Activated naive CD8-positive, alpha-beta T cell treated with anti-CD3 and anti-CD28 coated beads for 36 hours (primary cell): ENCODE results near the gene EBF4. TPM values are rescaled to one million over a fixed set of nuclear protein-coding genes. Genes with fewer than 3 reads are reported as not detected.

Experiments used
- DNase-seq: peaks from one replicate; pipeline ENCODE4 v3.0.0; 2021
- H3K27ac Mint-ChIP-seq: one replicate; pipeline ENCODE4 v1.8.0; 2022; ENCODE audit warnings: mild to moderate bottlenecking, moderate library complexity, mixed read lengths
- H3K27me3 Mint-ChIP-seq: one replicate; pipeline ENCODE4 v1.8.0; 2022; ENCODE audit warnings: mild to moderate bottlenecking, mixed read lengths
- H3K36me3 Mint-ChIP-seq: one replicate; pipeline ENCODE4 v1.8.0; 2021; ENCODE audit warnings: mild to moderate bottlenecking, mixed read lengths
- H3K4me1 Mint-ChIP-seq: one replicate; pipeline ENCODE4 v1.8.0; 2021; ENCODE audit warnings: mixed read lengths
- H3K4me3 Mint-ChIP-seq: one replicate; pipeline ENCODE4 v1.8.0; 2022; ENCODE audit warnings: mild to moderate bottlenecking, moderate library complexity, mixed read lengths
- H3K9me3 Mint-ChIP-seq: one replicate; pipeline ENCODE4 v1.8.0; 2022; ENCODE audit warnings: mixed read lengths
- total RNA-seq, 2 experiments: library from RNA; stranded (reverse); gene quantifications; one replicate each; pipeline ENCODE4 v1.2.3, GENCODE V29; 2021

The EBF4 gene
- total RNA-seq: under 1 TPM; 0.66 to 0.98 TPM

GRCh38 chr20:2692036-2692885 lies at the start of gene EBF4:
EBF4 (plus strand) TSS chr20:2692780; CDS start chr20:2693646, 866 bp downstream.
- peaks cover 38% of the 10 kb centered on the region for H3K27me3 Mint-ChIP-seq

GRCh38 chr20:2643708-2644107 lies 48.9 kb upstream of the EBF4 start:
- peaks cover 4% of the 10 kb centered on the region for H3K36me3 Mint-ChIP-seq
- H3K27ac Mint-ChIP-seq: no peak overlapping the region
- H3K9me3 Mint-ChIP-seq: no peaks in the 10 kb centered on the region
- DNase-seq: no peak
- H3K27me3 Mint-ChIP-seq: no peaks in the 10 kb centered on the region
- H3K4me1 Mint-ChIP-seq: peaks cover 3% of the 10 kb centered on the region
- no peak overlapping the region for H3K4me3 Mint-ChIP-seq

More at GRCh38 chr20:2692036-2692885, at the start of gene EBF4:
- Mint-ChIP-seq H3K4me3 (peak within 1 kb of the TSS; percentile 81), H3K4me1 (peaks cover 17% of the 10 kb centered on the region), H3K36me3 (peaks cover 2% of the 10 kb centered on the region), H3K27ac (peak within 1 kb of the TSS; percentile 12), H3K9me3 (no peaks in the 10 kb centered on the region)
- peak; percentile 36 for DNase-seq

- Mint-ChIP-seq H3K9me3 (no peaks in the 10 kb centered on the region), H3K27ac (peak within 1 kb of the TSS; percentile 93), H3K36me3 (peaks cover 49% of the 10 kb centered on the region), H3K27me3 (peaks cover 6% of the 10 kb centered on the region), H3K4me3 (peak within 1 kb of the TSS; percentile 90), H3K4me1 (peaks cover 41% of the 10 kb centered on the region)
- peak; percentile 97 for DNase-seq
Observed at GRCh38 chr20:2651772-2652723, 40.5 kb upstream of the EBF4 start, which contains the start of gene NOP56. NOP56 (plus strand) TSS chr20:2652632; CDS start chr20:2652661, 29 bp downstream.

GRCh38 chr20:2652724-2653555 lies 39.6 kb upstream of the EBF4 start:
- peaks cover 41% of the 10 kb centered on the region for H3K4me1 Mint-ChIP-seq
- DNase-seq: no peak
- no peaks in the 10 kb centered on the region for H3K9me3 Mint-ChIP-seq
- peak overlapping the region; percentile 92 for H3K27ac Mint-ChIP-seq
- H3K36me3 Mint-ChIP-seq: peaks cover 55% of the 10 kb centered on the region
- peak overlapping the region; percentile 90 for H3K4me3 Mint-ChIP-seq
- H3K27me3 Mint-ChIP-seq: peaks cover 6% of the 10 kb centered on the region

GRCh38 chr20:2653556-2654383 lies 38.8 kb upstream of the EBF4 start:
- H3K27me3 Mint-ChIP-seq: peaks cover 6% of the 10 kb centered on the region
- peaks cover 60% of the 10 kb centered on the region for H3K36me3 Mint-ChIP-seq
- H3K4me1 Mint-ChIP-seq: peaks cover 41% of the 10 kb centered on the region
- no peaks in the 10 kb centered on the region for H3K9me3 Mint-ChIP-seq
- no peak for DNase-seq
- H3K4me3 Mint-ChIP-seq: peak overlapping the region; percentile 90
- peak overlapping the region; percentile 92 for H3K27ac Mint-ChIP-seq

- Mint-ChIP-seq H3K27me3 (peaks cover 6% of the 10 kb centered on the region), H3K36me3 (peaks cover 63% of the 10 kb centered on the region), H3K4me1 (peaks cover 41% of the 10 kb centered on the region), H3K27ac (peak overlapping the region; percentile 92), H3K4me3 (peak overlapping the region; percentile 90), H3K9me3 (no peaks in the 10 kb centered on the region)
- no peak for DNase-seq
Observed at GRCh38 chr20:2654384-2654822, 38.2 kb upstream of the EBF4 start.

- H3K9me3 Mint-ChIP-seq: no peaks in the 10 kb centered on the region
- peak overlapping the region; percentile 92 for H3K27ac Mint-ChIP-seq
- H3K36me3 Mint-ChIP-seq: peaks cover 63% of the 10 kb centered on the region
- peaks cover 6% of the 10 kb centered on the region for H3K27me3 Mint-ChIP-seq
- H3K4me1 Mint-ChIP-seq: peaks cover 38% of the 10 kb centered on the region
- no peak for DNase-seq
- H3K4me3 Mint-ChIP-seq: peak overlapping the region; percentile 90
Observed at GRCh38 chr20:2654831-2655230, 37.7 kb upstream of the EBF4 start.

GRCh38 chr20:2655331-2656116 lies 37.1 kb upstream of the EBF4 start:
- Mint-ChIP-seq H3K4me1 (peaks cover 35% of the 10 kb centered on the region), H3K27ac (peak overlapping the region; percentile 92), H3K4me3 (peak overlapping the region; percentile 90), H3K27me3 (peaks cover 6% of the 10 kb centered on the region), H3K36me3 (peaks cover 62% of the 10 kb centered on the region), H3K9me3 (no peaks in the 10 kb centered on the region)
- no peak for DNase-seq

GRCh38 chr20:2656471-2657117 lies 36.0 kb upstream of the EBF4 start:
- H3K27ac Mint-ChIP-seq: peak overlapping the region; percentile 92
- peaks cover 35% of the 10 kb centered on the region for H3K4me1 Mint-ChIP-seq
- H3K9me3 Mint-ChIP-seq: no peaks in the 10 kb centered on the region
- DNase-seq: no peak
- peaks cover 62% of the 10 kb centered on the region for H3K36me3 Mint-ChIP-seq
- H3K27me3 Mint-ChIP-seq: peaks cover 6% of the 10 kb centered on the region
- peak overlapping the region; percentile 90 for H3K4me3 Mint-ChIP-seq

GRCh38 chr20:2657241-2657640 lies 35.3 kb upstream of the EBF4 start:
- Mint-ChIP-seq H3K27me3 (peaks cover 6% of the 10 kb centered on the region), H3K36me3 (peaks cover 66% of the 10 kb centered on the region), H3K27ac (peak overlapping the region; percentile 92), H3K4me1 (peaks cover 41% of the 10 kb centered on the region), H3K9me3 (no peaks in the 10 kb centered on the region), H3K4me3 (peak overlapping the region; percentile 90)
- no peak for DNase-seq

GRCh38 chr20:2657674-2658073 lies 34.9 kb upstream of the EBF4 start:
- Mint-ChIP-seq H3K27ac (peak overlapping the region; percentile 92), H3K9me3 (no peaks in the 10 kb centered on the region), H3K4me3 (no peak overlapping the region), H3K36me3 (peaks cover 65% of the 10 kb centered on the region), H3K27me3 (peaks cover 6% of the 10 kb centered on the region), H3K4me1 (peaks cover 42% of the 10 kb centered on the region)
- DNase-seq: no peak

GRCh38 chr20:2658414-2659354 lies 33.9 kb upstream of the EBF4 start:
- DNase-seq: peak; percentile 33
- Mint-ChIP-seq H3K4me1 (peaks cover 48% of the 10 kb centered on the region), H3K9me3 (no peaks in the 10 kb centered on the region), H3K27me3 (peaks cover 6% of the 10 kb centered on the region), H3K27ac (peak overlapping the region; percentile 92), H3K36me3 (peaks cover 59% of the 10 kb centered on the region), H3K4me3 (peak overlapping the region; percentile 5)
